ENCODE data around the gene CCDC159.
"Not testable (repeated sequence)": the region's sequence is repeated elsewhere in the genome, so short reads cannot be mapped to it uniquely, and the experiment has no call there.

- TF ChIP-seq POLR2AphosphoS5, CTCF (IDR thresholded peaks at IDR 0.05): not testable (repeated sequence)
Measured at GRCh38 chr19:11379269-11379845, 33.0 kb downstream of the CCDC159 start.
